ENCODE data around the gene DDX52.
A peak's percentile ranks its signal among the peaks of the same experiment; 100 is the strongest.
"Not testable (repeated sequence)": the region's sequence is repeated elsewhere in the genome, so short reads cannot be mapped to it uniquely, and the experiment has no call there.

Gene DDX52

DNA sequence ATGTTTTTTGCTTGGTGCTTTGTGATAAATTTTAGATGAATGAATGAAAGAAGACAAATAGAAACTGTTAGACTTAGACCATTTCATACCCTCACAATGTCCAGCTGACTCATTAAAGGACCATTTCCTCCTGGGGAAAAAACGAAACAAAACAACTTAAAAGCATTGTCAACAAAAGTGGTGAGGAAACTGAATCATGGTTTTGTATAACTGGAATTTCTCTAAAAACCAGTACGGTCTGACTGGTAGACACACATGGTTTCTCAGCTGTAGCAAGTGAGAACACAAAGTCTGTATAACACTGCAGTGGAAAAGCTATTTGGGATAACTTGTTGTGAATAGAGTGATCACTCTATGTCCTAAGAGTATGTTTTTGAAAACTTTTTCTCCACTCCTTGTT lies 5.3 kb upstream of the DDX52 start:
- no peak for DNase-seq

DNA sequence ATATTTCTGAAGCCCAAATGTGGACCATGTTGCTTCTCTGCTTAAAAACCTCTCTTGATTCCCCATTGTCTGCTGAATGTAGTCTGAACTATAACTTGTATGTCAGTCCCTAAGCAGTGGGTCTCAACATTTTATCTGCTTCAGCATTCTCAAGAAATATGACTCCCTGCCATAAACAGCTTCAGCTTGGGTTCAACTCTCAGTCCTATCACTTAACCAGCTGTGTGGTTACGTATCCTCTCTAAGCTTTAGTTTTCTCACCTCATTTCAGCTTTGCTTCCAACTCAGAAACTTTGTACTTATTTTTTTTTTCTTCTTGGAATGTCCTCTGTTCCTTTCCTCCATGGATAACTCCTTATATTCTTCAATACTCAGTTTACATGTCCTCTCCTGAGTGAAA lies 4.6 kb upstream of the DDX52 start:
- no peak for DNase-seq

DNA sequence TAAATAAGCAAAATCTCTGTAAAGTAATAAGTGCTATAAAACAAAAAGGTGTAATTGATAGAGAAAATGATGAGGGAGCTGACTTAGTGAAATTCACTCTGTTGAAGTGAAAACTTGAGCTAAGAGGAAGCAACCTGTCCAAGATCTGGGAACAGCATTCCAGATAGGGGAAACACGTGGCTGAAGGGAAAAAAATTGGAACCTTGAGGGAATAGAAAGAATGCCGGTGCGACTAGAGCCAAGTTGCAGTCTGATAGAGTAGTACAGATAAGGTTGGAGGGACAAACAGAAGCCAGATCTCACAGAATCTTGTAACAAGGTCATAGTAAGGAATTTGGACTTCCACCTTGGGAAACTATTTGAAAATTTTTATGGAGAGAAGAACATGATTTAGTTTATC lies 623 bp upstream of the DDX52 start:
- DNase-seq: no peak

DNA sequence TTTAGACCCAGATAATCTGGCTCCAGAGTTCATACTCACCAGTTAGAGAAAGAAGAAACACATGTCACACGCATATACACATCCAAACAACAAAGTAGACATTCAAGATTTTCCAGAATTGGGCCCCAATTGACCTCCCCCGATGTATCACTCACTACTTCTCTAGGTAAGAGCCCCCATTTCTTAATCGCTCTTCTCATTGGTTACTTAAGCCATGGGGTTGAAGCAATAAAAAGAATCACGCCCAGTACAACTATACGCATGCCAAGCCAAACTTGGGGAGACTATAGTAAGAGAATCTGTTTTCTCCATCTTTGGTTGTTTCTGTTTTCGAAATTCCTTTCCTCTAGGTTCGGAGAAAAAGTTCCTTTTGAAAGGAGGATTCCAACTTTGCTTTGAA lies 565 bp downstream of the DDX52 start:
- no peak for DNase-seq

DNA sequence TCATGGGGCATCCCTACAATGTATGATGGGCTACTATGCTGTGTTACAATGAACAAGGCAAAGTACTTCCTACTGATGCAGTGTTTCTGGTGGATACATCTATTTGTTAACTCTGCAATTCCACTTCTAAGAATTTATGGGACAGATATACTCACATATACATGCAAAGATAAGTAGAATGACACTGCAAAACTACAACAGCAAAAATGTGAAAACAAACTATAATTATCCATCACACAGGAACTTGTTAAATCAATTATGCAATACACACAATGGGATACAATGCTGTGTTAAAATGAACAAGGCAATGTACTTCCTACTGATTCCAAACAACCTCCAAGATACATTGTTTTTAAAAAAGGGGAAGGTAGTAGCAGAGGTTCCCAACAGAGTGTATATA lies 3.2 kb downstream of the DDX52 start:
- DNase-seq: no peak

DNA sequence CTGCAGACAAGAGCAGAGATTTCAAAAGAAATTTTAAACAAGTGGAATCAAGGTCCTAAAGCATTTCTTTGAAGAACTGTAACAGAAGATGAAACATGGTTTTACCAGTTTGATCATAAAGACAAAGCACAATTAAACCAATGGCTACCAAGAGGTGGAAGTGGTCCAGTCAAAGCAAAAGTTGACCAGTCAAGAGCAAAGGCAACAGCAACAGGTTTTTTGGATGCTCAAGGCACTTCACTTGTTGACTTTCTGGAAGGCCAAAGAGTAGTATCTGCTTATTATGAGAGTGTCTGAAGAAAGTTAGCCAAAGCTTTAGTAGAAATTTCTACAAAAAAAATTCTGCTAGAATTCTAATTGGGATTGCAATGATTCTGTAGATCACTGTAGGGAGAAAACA lies 5.3 kb downstream of the DDX52 start:
- DNase-seq: no peak

DNA sequence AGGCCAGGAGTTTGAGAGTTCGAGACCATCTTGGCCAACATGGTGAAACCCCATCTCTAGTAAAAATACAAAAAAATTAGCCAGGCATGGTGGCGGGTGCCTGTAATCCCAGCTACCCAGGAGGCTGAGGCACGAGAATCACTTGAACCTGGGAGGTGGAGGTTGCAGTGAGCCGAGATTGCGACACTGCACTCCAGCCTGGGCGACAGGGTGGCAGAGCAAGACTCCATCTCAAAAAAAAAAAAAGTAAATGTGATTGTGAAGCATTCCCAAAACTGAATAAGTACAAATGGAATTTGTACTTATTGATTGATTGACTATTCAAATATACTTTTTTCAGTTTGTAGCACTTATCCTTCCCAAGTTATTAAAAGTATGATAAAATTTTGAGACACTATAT lies 26.8 kb downstream of the DDX52 start:
- not testable (repeated sequence) for DNase-seq

DNA sequence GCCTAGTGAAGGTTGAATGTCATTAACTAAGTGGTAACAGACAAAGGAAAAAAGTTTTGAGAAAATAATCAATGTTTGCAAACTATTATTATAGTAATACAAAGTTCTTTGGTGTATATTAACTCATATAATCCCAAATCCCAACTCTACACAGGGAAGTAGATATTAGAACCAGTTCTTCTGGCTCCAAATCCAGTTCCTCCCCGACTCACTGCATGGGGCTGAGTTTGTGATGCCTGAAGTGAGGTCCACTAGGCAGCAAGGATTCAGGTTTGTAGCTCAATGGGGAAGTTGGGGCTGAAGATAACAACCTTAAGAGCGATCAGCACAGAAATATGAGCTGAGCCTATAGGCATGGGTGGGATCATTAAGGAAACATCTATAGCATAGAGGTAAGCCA lies 28.4 kb downstream of the DDX52 start:
- DNase-seq: no peak

DNA sequence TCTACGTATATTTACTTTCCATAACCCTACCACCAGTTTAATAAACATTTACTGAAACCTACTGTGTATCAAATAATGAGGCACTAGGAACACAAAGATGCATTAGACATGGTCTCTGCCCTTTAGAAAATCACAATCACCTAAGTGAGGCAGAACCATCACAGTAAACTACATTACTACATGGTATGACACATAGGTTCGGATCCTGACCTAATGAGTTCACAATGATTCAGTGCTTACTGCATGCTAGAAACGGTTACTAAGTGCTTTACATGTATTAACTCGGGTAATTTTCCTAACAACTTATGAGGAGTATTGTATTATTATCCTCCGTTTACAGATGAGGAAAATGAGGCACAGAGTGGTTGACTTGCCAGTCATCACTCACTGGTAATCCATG lies 28.9 kb downstream of the DDX52 start:
- no peak for DNase-seq

DNA sequence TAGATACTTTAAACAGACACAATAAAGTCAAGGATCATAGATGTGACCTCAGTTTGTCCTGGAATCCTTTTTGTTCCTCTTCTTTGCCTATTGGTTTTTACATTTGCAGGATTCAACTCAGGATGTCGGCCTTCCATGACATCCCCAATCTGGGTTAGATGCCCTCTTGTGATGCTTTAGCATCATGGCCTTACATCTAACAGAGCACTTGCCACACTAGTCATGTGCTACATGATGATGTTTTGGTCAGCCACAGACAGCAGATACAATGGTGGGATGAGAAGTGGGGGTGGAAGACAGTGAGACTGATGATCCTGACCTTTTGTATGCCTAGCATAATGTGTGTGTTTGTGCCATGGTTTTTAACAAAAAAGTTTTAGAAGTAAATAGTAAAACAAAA lies 32.3 kb downstream of the DDX52 start:
- DNase-seq: no peak

DNA sequence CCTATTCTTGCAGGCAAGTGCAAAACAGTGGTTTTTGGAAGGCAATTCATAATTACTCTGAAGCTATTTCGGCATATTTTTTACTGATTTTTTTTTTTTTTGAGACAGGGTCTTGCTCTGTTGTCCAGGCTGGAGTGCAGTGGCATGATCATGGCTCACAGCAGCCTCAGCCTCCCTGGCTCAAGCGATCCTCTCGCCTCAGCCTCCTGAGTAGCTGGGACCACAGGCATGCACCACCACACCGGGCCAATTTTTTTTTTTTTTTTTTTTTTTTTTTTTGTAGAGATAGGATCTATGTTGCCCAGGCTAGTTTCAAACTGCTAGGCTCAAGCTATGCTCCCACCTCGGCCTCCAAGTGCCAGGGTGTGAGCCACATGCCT lies 33.2 kb downstream of the DDX52 start:
- not testable (repeated sequence) for DNase-seq

DNA sequence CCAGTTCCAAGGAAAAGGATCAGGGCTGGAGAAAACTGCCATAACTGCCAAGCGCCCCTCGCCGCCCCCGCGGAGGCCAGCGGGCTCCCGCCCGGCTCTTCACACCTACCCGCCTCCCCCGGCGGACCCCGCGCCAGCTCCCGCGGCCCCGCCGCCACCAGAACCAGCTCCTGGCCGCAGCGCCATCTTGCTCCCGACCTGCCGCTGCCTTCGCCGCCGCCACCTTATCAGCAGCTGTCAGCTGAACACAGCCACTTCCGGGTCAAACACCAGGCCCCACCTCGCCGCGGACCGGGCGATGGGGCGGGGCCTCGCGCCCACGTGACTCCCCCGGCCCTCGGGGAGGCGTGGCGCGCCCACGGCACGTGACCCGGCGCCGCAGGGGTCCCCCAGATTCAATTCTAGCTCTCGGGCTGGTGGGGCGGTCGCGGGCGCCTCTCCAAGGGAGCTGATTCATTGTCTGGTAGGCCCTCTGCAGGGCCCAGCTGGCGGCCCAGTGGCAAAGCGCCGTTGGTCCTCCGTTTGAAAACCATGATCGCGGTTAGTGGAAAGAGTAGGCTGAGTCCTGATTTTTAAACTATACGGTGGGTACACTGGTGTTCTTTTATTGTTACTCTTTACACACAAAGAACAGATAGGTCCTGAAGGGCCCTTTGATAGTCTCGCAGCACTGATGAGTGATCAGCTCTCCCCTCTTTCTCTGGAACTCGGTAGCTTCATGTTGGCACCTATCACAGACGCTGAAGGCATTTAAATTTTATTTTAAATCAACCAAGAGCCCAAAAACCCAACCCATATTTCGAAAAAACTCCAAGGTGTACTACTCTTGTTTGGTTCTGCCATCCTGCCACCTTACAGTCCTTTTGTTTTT lies 33.8 kb downstream of the DDX52 start, which contains the start of gene SYNRG:
SYNRG (minus strand) TSS at position 249 of the 871 bp plus-strand sequence; CDS start at position 186, 63 bp downstream.
- peak; percentile 82 for DNase-seq

DNA sequence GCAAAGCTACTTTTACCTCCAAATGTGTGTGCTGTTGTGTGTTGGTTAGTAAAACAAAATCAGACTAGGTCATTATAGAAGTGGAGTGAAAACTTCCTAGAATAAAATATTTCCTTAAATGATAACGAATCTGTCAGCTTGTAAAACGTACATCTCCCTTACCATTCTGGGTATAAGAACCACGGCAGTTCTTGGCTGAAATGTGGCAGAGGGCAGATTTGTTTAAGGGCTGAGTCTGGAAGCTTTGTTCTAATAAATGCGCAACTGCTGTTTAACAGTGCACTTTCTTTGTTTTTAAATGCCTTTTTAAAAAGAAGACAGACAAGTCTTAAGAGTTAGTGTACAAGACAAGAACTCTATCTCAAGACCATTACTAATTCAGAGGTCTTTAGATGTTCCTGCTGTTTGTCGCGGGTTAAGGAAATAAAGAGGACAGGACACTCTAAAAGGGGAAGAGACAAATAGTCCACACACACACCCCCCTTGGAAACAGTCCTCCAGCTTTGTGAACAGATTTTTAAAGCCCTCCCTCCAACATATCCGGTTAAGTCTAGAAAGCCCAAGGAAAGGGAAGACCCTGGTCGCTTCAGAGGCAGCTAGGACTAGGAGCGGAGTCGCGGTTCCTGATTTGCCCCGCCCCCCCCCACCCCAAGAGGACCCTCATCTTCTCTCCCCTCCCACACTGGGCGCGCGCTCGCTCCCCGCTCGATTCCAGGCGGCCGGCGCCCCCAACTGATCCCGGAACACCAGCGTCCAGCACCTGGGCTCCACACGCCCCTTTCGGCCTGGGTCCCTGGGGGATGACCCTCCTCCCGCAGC lies 34.7 kb downstream of the DDX52 start:
- no peak for DNase-seq

DNA sequence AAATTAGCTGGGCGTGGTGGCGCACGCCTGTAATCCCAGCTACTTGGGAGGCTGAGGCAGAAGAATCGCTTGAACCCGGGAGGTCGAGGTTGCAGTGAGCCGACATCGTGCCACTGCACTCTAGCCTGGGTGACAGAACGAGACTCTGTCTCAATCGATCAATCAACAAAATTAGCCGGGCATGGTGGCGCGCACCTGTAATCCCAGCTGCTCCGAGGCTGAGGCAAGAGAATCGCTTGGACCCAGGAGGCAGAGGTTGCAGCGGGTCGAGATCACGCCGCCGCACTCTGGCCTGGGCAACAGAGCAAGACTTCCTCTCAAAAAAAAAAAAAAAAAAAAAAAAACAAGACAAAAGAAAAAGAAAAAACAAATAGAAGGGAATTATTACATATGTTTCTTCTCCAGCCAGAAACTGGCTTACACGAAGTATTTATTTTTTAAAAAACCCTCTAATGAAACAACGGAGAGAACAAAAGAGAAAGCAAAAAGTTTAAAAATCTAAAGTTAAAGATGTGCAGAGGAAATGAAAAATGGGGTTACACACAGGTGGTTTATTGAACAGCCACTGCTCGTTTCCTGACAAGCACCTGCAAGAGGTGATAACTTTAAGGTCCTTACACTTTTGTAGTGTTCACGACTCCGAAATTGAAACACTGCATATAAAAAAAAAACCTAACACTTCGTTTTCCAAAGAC lies 35.5 kb downstream of the DDX52 start:
- DNase-seq: no peak

DNA sequence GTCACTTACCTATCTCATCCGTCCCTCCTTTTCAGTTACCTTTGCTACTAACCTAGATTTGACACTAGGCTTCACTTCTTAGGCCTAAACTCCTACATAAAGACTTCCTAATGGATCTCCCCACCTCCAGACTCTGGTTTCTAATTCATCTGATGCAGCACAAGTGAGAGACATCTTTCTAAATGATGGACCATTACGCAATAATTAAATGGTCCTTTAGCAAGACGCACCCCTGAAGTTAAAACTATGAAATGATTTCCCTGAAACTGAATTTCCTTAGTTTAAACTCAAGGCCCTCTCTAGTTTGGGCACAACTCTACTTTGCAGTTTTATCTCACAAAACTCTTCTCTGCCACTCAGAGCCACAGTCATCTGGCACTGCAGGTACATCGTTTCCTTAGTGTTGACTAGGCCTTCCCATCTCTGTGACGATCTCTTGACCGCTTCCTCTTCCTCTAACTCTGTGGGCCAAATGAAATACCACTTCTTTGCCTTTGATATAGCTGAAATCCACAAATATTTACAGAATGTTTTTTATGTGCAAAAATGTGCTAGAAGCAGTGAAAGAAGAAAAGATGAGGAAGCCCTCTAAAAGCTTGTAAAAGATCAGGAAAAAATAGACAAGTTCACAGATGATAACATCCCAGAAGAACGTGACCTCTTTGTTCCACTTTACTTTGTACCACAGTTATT lies 37.3 kb downstream of the DDX52 start:
- DNase-seq: no peak

DNA sequence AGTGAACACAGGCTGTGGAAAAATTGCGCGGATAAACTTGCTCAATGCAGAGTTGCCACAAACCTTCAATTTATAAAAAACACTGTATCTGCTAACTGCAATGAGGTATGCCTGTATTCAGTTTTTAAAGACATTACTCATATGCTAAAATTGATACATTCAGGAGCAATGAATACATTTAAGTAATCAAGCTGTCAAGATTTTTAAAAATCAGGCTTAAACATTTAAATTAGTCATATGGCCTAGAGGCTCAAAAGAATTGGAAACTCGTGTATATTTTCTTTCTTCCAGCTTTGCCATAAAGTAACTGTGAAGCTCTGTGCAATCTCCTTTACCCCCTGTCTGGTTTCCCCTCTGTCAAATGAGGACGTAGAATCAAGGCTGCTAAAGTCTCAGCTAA lies 38.2 kb downstream of the DDX52 start:
- no peak for DNase-seq

DNA sequence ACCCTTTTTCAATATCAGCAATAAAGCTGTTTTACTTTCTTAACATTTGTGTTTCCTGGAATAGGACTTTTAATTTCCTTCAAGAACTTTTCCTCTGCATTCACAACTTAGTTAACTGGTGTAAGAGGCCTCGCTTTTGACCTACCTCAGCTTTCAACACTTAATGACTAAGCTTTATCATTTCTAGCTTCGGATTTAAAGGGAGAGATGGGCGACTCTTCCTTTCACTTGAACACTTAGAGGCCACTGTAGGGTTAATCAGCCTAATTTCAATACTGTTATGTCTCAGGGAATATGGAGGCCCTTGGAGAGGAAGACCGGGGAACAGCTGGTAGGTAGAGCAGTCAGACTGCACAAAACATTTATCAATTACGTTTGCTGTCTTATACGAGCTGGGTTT lies 38.7 kb downstream of the DDX52 start:
- DNase-seq: no peak

DNA sequence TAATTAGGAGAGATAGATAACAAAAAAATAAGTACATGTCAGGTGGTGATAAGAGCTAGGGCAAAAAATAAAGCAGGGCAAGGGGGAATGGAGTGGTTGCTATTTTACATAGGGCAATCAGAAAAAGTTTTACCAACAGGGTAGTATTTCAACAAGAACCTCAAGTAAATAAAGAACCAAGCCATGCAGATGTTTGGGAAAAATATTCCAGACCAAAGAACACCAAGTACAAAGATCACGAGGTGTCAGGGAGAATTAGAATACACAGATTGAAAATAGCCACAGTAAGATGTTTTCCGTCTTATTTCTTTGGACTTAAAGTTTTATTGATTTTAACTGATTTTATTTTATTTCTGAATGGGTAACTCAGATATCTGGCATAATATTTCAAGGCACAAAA lies 45.1 kb downstream of the DDX52 start:
- no peak for DNase-seq

DNA sequence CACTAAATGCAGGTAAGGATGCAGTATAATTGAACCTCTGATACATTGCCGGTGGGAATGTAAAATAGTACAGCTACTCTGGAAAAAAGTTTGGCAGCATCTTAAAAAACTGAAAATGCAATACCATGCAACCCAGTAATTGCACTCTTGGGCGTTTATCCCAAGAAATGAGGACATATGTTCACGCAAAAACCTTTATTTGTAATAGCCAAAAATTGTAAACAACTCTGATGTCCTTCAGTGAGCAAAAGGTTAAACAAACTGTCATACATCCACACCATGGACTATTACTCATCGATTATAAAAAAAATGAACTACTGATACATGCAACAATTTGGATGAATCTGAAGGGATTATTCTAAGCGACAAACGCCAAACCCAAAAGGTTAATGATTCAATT lies 51.0 kb downstream of the DDX52 start:
- DNase-seq: no peak

DNA sequence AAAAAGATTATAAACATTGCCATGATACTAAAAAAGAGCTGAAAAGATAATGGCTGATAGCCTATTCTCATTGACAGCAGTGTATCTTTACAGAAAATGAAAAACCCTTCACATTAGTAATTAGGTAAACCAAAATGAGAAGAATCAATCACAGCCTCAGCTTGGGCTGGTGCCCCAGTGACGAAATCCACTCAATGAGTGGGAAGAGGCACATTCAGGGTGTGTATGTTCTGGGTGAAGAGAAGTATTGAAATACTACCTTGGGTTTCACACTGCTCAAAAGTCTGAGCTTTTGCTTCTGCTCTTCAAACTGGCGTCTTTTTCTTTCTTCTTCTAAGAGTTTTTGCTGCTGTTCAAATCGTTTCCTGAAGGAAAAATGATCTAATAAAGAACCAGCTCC lies 58.2 kb downstream of the DDX52 start:
- DNase-seq: no peak

DNA sequence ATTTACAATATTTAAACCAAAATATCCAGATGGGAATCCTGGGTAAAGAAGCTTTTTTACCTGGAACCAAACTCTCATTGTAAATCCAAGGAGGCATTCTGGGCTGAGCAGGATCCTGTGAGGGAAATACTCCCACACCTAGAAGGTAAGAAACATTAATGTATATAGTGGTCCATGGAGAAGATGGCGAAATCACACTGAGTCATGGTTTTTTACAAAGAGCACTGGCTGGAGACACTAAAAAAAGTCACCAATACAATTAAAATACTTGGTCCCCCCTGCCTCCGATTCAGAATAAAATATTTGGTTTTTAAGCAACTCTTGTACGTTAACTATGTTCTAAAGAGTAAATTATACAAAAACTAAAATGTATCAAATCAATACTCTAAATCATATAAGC lies 67.0 kb downstream of the DDX52 start:
- no peak for DNase-seq

DNA sequence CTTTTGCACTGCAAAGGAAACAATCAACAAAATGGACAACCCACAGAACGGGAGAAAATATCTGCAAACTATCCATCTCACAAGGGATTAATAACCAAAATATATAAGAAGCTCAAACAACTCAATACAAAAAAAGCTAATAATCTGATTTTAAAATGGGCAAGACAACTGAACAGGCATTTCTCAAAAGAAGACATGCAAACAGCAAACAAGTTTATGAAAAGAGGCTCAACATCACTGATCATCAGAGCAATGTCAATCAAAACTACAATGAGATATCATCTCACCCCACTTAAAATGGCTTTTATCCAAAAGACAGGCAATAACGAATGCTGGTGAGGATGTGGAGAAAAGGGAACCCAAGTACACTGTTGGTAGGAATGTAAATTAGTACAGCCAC lies 68.8 kb downstream of the DDX52 start:
- no peak for DNase-seq

DNA sequence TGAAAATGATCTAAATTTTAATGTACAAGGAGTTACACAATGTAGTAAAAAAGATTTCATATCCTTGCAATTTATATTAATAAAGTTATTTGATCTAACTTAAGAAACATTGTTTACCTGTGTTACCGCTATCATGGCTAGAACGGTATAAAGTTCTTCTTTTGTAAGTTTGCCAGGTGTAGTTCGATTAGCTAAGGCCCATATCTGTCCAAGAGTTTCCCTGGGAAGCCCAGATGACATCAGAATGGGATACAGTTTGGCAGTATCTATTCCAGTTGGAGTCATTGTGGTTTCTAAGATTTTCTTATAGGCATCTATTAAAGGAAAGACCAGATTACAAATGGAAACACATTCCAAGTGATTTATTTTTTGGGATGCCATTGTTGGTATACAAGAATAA lies 71.6 kb downstream of the DDX52 start:
- DNase-seq: no peak

Measured in SHP77 treated with DMSO at 0.1 percent for 48 hours (cell line).